Spinal cord (tissue), 10 donors: ENCODE data around the gene RNU5D-1. TPM values are rescaled to one million over a fixed set of nuclear protein-coding genes. Genes with fewer than 3 reads are reported as not detected.

ENCODE experiments used
- DNase-seq, 6 donors: peaks; one replicate each; pipeline versions ENCODE4 v3.0.0 to v3.0.0-alpha.2; 2013 to 2015; ENCODE audit warnings: low spot score in 6 of 6, low read depth in 4 of 6
- H3K27ac ChIP-seq: one replicate; pipeline ENCODE4 v1.5.1; 2013; ENCODE audit warnings: low read depth, low read length, control low read depth
- H3K27me3 ChIP-seq: one replicate; pipeline ENCODE4 v1.6.1; 2013; ENCODE audit warnings: low read length; ENCODE audit not compliant: control insufficient read depth, insufficient read depth
- H3K36me3 ChIP-seq: one replicate; pipeline ENCODE4 v1.6.1; 2013; ENCODE audit warnings: low read length; ENCODE audit not compliant: control insufficient read depth, insufficient read depth
- H3K4me1 ChIP-seq: one replicate; pipeline ENCODE4 v1.6.1; 2013; ENCODE audit warnings: low read length; ENCODE audit not compliant: control insufficient read depth, insufficient read depth
- H3K4me3 ChIP-seq: one replicate; pipeline ENCODE4 v1.5.1; 2013; ENCODE audit warnings: low read depth, low read length, control low read depth
- H3K9me3 ChIP-seq: one replicate; pipeline ENCODE4 v1.6.1; 2013; ENCODE audit warnings: low read length; ENCODE audit not compliant: control insufficient read depth, insufficient read depth
- WGBS: methylation state at CpG from one replicate; pipeline ENCODE4 v1.1.5; 2013; ENCODE audit warnings: missing lambda C conversion rate; ENCODE audit not compliant: insufficient coverage; 5-methylcytosine and 5-hydroxymethylcytosine counted together
- polyA plus RNA-seq, 2 donors: library from polyadenylated mRNA; unstranded; fragments of 120-200 nt; gene quantifications; one replicate each; pipeline ENCODE4 v1.2.1, GENCODE V29; 2013; ENCODE audit not compliant: insufficient read length in 2 of 2
- total RNA-seq, 2 donors: library from RNA; depleted of rRNA in 1 of 2; stranded (reverse); fragments of 120-200 nt in 1 of 2; fragments of >200 nt in 1 of 2; gene quantifications; one replicate each; pipeline versions ENCODE4 v1.2.3 to v1.2.4, GENCODE V29; 2013 to 2014
- donor health status: healthy.

Gene RNU5D-1
- total and polyA plus RNA-seq, 4 donors, result not detected

GRCh38 chr1:44718091-44718490 lies 12.9 kb downstream of the RNU5D-1 start:
- WGBS, result 77% methylated on average over 6 of the region's 6 CpGs
- DNase-seq, result peak in 1 of 6 donors; percentile 66
- no peaks in the 10 kb centered on the region for H3K9me3 ChIP-seq
- no peaks in the 10 kb centered on the region for H3K27me3 ChIP-seq
- no peak overlapping the region for H3K27ac ChIP-seq
- no peaks in the 10 kb centered on the region for H3K36me3 ChIP-seq
- no peak overlapping the region for H3K4me3 ChIP-seq
- H3K4me1 ChIP-seq, result peaks cover 8% of the 10 kb centered on the region

GRCh38 chr1:44717653-44718052 lies 13.3 kb downstream of the RNU5D-1 start:
- peaks cover 8% of the 10 kb centered on the region for H3K4me1 ChIP-seq
- no peaks in the 10 kb centered on the region for H3K27me3 ChIP-seq
- no peak overlapping the region for H3K27ac ChIP-seq
- no peaks in the 10 kb centered on the region for H3K9me3 ChIP-seq
- DNase-seq, result peak in 1 of 6 donors; percentile 81
- H3K36me3 ChIP-seq, result no peaks in the 10 kb centered on the region
- H3K4me3 ChIP-seq, result no peak overlapping the region
- no CpG with 5 or more reads among the region's 1 CpG for WGBS

- Histone ChIP-seq H3K27ac (no peak overlapping the region), H3K9me3 (no peaks in the 10 kb centered on the region), H3K27me3 (no peaks in the 10 kb centered on the region), H3K4me1 (peaks cover 8% of the 10 kb centered on the region), H3K4me3 (no peak overlapping the region), H3K36me3 (no peaks in the 10 kb centered on the region)
- DNase-seq, result peak in 1 of 6 donors; percentile 83
- WGBS, result 86% methylated on average over 4 of the region's 4 CpGs
These were observed 13.8 kb downstream of the RNU5D-1 start for GRCh38 chr1:44717156-44717555.

- peaks cover 8% of the 10 kb centered on the region for H3K4me1 ChIP-seq
- no peaks in the 10 kb centered on the region for H3K9me3 ChIP-seq
- WGBS, result 11% methylated on average over 7 of the region's 9 CpGs
- no peaks in the 10 kb centered on the region for H3K27me3 ChIP-seq
- no peaks in the 10 kb centered on the region for H3K36me3 ChIP-seq
- H3K4me3 ChIP-seq, result no peak overlapping the region
- DNase-seq, result peak in 5 of 6 donors; percentile 40 to 92 (median 57)
- no peak overlapping the region for H3K27ac ChIP-seq
These were observed 15.9 kb downstream of the RNU5D-1 start for GRCh38 chr1:44714944-44715571.

- Histone ChIP-seq H3K4me3 (no peak overlapping the region), H3K36me3 (no peaks in the 10 kb centered on the region), H3K27ac (no peak overlapping the region), H3K27me3 (no peaks in the 10 kb centered on the region), H3K4me1 (peaks cover 8% of the 10 kb centered on the region), H3K9me3 (no peaks in the 10 kb centered on the region)
- DNase-seq, result no peak
- WGBS, result 99% methylated on average over 6 of the region's 7 CpGs
These were observed 16.4 kb downstream of the RNU5D-1 start for GRCh38 chr1:44714532-44714931.

- Histone ChIP-seq H3K36me3 (no peaks in the 10 kb centered on the region), H3K9me3 (no peaks in the 10 kb centered on the region), H3K4me3 (no peak overlapping the region), H3K27ac (no peak overlapping the region), H3K4me1 (peaks cover 7% of the 10 kb centered on the region), H3K27me3 (no peaks in the 10 kb centered on the region)
- DNase-seq, result no peak
- 89% methylated on average over 3 of the region's 6 CpGs for WGBS
These were observed 17.6 kb downstream of the RNU5D-1 start for GRCh38 chr1:44713321-44713781.

- H3K9me3 ChIP-seq, result no peaks in the 10 kb centered on the region
- H3K4me3 ChIP-seq, result no peak overlapping the region
- H3K27ac ChIP-seq, result no peak overlapping the region
- WGBS, result 54% methylated on average over 10 of the region's 15 CpGs
- DNase-seq, result peak in 2 of 6 donors; percentile 41 to 42
- H3K4me1 ChIP-seq, result no peaks in the 10 kb centered on the region
- H3K27me3 ChIP-seq, result no peaks in the 10 kb centered on the region
- H3K36me3 ChIP-seq, result no peaks in the 10 kb centered on the region
These were observed 22.8 kb downstream of the RNU5D-1 start for GRCh38 chr1:44707959-44708831.

- Histone ChIP-seq H3K4me1 (no peaks in the 10 kb centered on the region), H3K36me3 (no peaks in the 10 kb centered on the region), H3K27ac (no peak overlapping the region), H3K27me3 (no peaks in the 10 kb centered on the region), H3K9me3 (no peaks in the 10 kb centered on the region), H3K4me3 (no peak overlapping the region)
- no peak for DNase-seq
- WGBS, result 100% methylated on average over 3 of the region's 6 CpGs
These were observed 23.7 kb downstream of the RNU5D-1 start for GRCh38 chr1:44707112-44707881.

GRCh38 chr1:44705938-44706337 lies 25.0 kb downstream of the RNU5D-1 start:
- no peaks in the 10 kb centered on the region for H3K9me3 ChIP-seq
- no peaks in the 10 kb centered on the region for H3K27me3 ChIP-seq
- no peaks in the 10 kb centered on the region for H3K36me3 ChIP-seq
- H3K4me3 ChIP-seq, result no peak overlapping the region
- no peak for DNase-seq
- WGBS, result 93% methylated on average over 2 of the region's 2 CpGs
- H3K27ac ChIP-seq, result no peak overlapping the region
- no peaks in the 10 kb centered on the region for H3K4me1 ChIP-seq
